ENCODE data around the gene MEP1A. TPM values are rescaled to one million over a fixed set of nuclear protein-coding genes. Genes with fewer than 3 reads are reported as not detected.
A peak's percentile ranks its signal among the peaks of the same experiment; 100 is the strongest.
"Not testable (repeated sequence)": the region's sequence is repeated elsewhere in the genome, so short reads cannot be mapped to it uniquely, and the experiment has no call there.

The MEP1A gene
- total RNA-seq, 1 donor from 2014 or later, result not detected

GRCh38 chr6:46850792-46851191 is 57.6 kb downstream of the MEP1A start:
- Mint-ChIP-seq H3K27me3 (ENCODE audit: low read depth) (peaks cover 12% of the 10 kb centered on the region), H3K36me3 (ENCODE audit: low read depth) (no peaks in the 10 kb centered on the region), H3K27ac (ENCODE audit: unreplicated experiment) (no peak overlapping the region), H3K4me1 (ENCODE audit: low read depth) (peaks cover 11% of the 10 kb centered on the region), H3K9me3 (ENCODE audit: low read depth) (no peaks in the 10 kb centered on the region), H3K4me3 (ENCODE audit: unreplicated experiment) (no peak overlapping the region)
- no peak for TF ChIP-seq CTCF (IDR thresholded peaks at IDR 0.05)
- DNase-seq (ENCODE audit: low spot score), result no peak

- H3K36me3 Mint-ChIP-seq (ENCODE audit: low read depth); H3K9me3 Mint-ChIP-seq (ENCODE audit: low read depth); H3K27ac Mint-ChIP-seq (ENCODE audit: unreplicated experiment); H3K4me3 Mint-ChIP-seq (ENCODE audit: unreplicated experiment); DNase-seq (ENCODE audit: low spot score): not testable (repeated sequence)
- Mint-ChIP-seq H3K27me3 (ENCODE audit: low read depth) (peaks cover 11% of the 10 kb centered on the region), H3K4me1 (ENCODE audit: low read depth) (peaks cover 11% of the 10 kb centered on the region)
These were observed 58.4 kb downstream of the MEP1A start for GRCh38 chr6:46851576-46851975.

GRCh38 chr6:46855966-46856365 is 62.8 kb downstream of the MEP1A start:
- H3K36me3 Mint-ChIP-seq (ENCODE audit: low read depth); H3K4me3 Mint-ChIP-seq (ENCODE audit: unreplicated experiment); H3K4me1 Mint-ChIP-seq (ENCODE audit: low read depth); DNase-seq (ENCODE audit: low spot score); H3K9me3 Mint-ChIP-seq (ENCODE audit: low read depth); H3K27ac Mint-ChIP-seq (ENCODE audit: unreplicated experiment); H3K27me3 Mint-ChIP-seq (ENCODE audit: low read depth): not testable (repeated sequence)
- peak; percentile 80 for TF ChIP-seq CTCF (IDR thresholded peaks at IDR 0.05)

- Mint-ChIP-seq H3K4me1 (ENCODE audit: low read depth) (no peaks in the 10 kb centered on the region), H3K4me3 (ENCODE audit: unreplicated experiment) (no peak overlapping the region), H3K9me3 (ENCODE audit: low read depth) (no peaks in the 10 kb centered on the region), H3K27me3 (ENCODE audit: low read depth) (peaks cover 7% of the 10 kb centered on the region), H3K27ac (ENCODE audit: unreplicated experiment) (no peak overlapping the region), H3K36me3 (ENCODE audit: low read depth) (no peaks in the 10 kb centered on the region)
- TF ChIP-seq CTCF (IDR thresholded peaks at IDR 0.05), result peak; percentile 24
- no peak for DNase-seq (ENCODE audit: low spot score)
These were observed 69.2 kb downstream of the MEP1A start for GRCh38 chr6:46862381-46862780.

GRCh38 chr6:46863791-46864190 is 70.6 kb downstream of the MEP1A start:
- H3K36me3 Mint-ChIP-seq (ENCODE audit: low read depth), result no peaks in the 10 kb centered on the region
- H3K9me3 Mint-ChIP-seq (ENCODE audit: low read depth), result no peaks in the 10 kb centered on the region
- H3K4me3 Mint-ChIP-seq (ENCODE audit: unreplicated experiment), result no peak overlapping the region
- peaks cover 4% of the 10 kb centered on the region for H3K27me3 Mint-ChIP-seq (ENCODE audit: low read depth)
- no peak for TF ChIP-seq CTCF (IDR thresholded peaks at IDR 0.05)
- no peak for DNase-seq (ENCODE audit: low spot score)
- no peak overlapping the region for H3K27ac Mint-ChIP-seq (ENCODE audit: unreplicated experiment)
- no peaks in the 10 kb centered on the region for H3K4me1 Mint-ChIP-seq (ENCODE audit: low read depth)

GRCh38 chr6:46865221-46865620 is 72.0 kb downstream of the MEP1A start:
- Mint-ChIP-seq H3K4me3 (ENCODE audit: unreplicated experiment) (no peak overlapping the region), H3K27me3 (ENCODE audit: low read depth) (peaks cover 4% of the 10 kb centered on the region), H3K36me3 (ENCODE audit: low read depth) (no peaks in the 10 kb centered on the region), H3K27ac (ENCODE audit: unreplicated experiment) (no peak overlapping the region), H3K4me1 (ENCODE audit: low read depth) (no peaks in the 10 kb centered on the region), H3K9me3 (ENCODE audit: low read depth) (no peaks in the 10 kb centered on the region)
- no peak for DNase-seq (ENCODE audit: low spot score)
- TF ChIP-seq CTCF (IDR thresholded peaks at IDR 0.05), result no peak
